OCI-M1 (cell line): ENCODE data around the gene TRIM39.
A peak's percentile ranks its signal among the peaks of the same experiment; 100 is the strongest.
"Not testable (repeated sequence)": the region's sequence is repeated elsewhere in the genome, so short reads cannot be mapped to it uniquely, and the experiment has no call there.

ENCODE experiments used
- DNase-seq: peaks from one replicate; lab custom pipeline; 2025; lab: John Stamatoyannopoulos, UW

Gene TRIM39

DNA sequence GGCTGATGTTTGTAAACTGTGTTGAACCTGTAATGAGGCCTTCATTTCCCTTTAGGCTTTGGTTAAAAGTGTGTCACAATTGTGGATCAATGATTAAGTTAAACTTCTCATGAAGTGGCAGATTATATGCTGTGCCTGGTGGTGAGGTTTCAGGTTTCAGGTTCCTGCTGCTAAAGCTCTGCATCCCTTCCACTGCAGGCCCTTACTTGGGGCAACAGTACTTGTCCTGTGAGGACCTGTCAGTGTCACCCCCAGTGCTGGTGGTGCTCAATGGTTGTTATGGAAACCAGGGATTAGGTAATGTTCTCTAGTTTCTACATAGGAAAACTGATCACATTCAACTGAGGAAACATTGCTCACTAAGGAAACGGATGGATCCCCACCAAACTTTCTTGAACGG is 36.7 kb downstream of the TRIM39 start:
- DNase-seq: no peak

GRCh38 chr6:30364591-30364990 is 37.9 kb downstream of the TRIM39 start:
- peak; percentile 16 for DNase-seq

- DNase-seq: not testable (repeated sequence)
Observed at GRCh38 chr6:30369280-30369679, 42.6 kb downstream of the TRIM39 start.

DNA sequence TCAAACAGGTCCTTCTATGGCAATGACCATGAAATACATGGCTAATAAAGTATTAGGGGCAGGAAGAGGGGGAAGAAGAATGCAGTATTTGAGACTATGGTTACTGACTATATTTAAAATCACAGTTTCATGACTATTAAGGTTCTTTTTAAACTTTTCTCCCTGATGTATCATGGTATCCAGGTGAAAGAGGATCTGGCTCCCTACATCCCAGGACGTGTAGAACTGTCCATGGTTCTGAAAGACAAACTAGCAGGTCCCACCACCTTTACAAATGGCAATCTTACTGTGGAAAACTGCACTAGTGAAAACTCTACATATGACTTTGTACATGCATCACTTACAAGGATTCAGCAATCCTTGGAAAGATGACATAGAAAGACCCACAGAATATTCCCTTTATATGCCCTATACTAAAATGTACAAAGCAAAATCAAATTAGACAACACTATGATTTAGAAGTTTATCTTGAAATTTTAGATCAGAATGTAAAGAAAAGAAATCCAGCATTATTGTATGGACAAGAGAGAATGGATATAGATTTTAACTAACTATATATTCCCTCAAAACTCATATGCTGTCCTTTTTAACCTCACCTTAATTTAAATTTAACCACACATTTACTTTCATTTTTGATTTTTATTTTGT is 51.7 kb downstream of the TRIM39 start:
- DNase-seq: peak; percentile 21

DNA sequence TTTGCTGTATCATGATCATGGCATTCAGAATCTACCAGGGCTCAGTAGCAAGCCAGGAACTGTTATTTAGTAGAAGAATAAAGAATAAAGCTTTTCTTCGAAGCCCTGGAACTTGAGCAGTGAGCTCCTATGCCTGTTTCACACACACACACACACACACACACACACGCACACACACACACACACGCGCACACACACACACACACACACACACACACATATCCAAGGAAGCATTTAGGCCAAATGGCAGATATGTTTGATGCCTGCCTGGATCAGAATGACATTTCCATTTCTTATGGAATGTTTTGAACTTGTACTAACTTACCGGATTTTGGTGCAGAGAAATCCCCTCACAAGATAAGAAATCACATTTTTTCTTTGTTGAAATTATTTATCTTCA is 53.7 kb downstream of the TRIM39 start:
- DNase-seq: no peak

- peak; percentile 14 for DNase-seq
Observed at GRCh38 chr6:30386166-30386565, 59.4 kb downstream of the TRIM39 start.

DNA sequence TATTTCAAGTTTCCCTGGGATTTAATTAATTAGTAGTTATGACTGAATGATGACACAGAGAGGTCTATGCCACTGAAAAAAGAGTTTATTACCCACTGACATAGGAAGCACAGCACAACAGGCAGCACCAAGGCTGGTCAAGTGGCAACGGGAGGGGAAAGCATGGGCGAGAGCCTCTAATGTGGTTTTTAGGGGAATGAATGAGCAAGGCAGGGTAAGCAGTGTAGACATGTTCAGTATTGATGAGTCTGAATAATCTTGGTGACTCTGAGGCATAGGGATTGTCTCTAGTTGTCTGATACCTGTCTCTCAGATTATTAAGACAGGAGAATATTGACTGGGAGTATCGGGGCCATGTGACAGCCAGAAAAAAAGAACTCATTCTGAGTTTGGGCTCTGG is 64.5 kb downstream of the TRIM39 start:
- no peak for DNase-seq
